Measurements from ENCODE around the gene RAPGEF1. TPM values are rescaled to one million over a fixed set of nuclear protein-coding genes. Genes with fewer than 3 reads are reported as not detected.
A peak's percentile ranks its signal among the peaks of the same experiment; 100 is the strongest.

RAPGEF1 gene
- polyA plus RNA-seq, 2 donors: 9.0 to 11.0 TPM

DNA sequence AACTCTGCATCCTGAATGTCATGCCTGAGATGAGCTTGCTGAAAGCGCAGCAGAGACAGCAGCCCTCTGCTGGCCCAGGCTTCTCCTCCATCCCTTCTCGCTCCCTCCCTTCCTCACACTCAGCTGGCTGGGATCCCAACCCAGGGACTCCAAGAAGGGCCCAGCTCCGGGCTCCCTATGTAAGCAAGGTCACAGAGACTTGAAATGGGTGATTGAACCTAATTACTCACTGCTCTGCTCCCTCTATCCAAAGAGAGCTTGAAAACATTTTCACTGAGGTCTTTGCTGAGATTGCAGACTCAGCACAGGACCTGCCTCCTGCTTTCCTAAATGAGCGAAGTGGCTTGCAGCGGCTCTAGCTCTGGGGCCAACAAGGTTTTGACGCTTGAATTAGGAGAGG lies 42.8 kb downstream of the RAPGEF1 start:
- no peaks in the 10 kb centered on the region for H3K27me3 ChIP-seq (ENCODE audit: control insufficient read depth in 1 of 2, insufficient read depth in 2 of 2, low read length in 2 of 2)
- H3K27ac ChIP-seq (ENCODE audit: low read depth in 2 of 2, low read length in 1 of 2): no peak overlapping the region
- no peaks in the 10 kb centered on the region for H3K36me3 ChIP-seq (ENCODE audit: control insufficient read depth in 2 of 2, insufficient read depth in 2 of 2, low read length in 1 of 2)
- WGBS, 2 donors: 63 to 65% methylated on average over 6 of the region's 6 CpGs
- H3K4me1 ChIP-seq (ENCODE audit: control insufficient read depth in 2 of 2, insufficient read depth in 2 of 2, low read length in 1 of 2): peaks cover 0 to 19% of the 10 kb centered on the region in 2 donors
- H3K4me3 ChIP-seq (ENCODE audit: low read depth in 1 of 2, low read length in 2 of 2): no peak overlapping the region
- no peaks in the 10 kb centered on the region for H3K9me3 ChIP-seq (ENCODE audit: control insufficient read depth in 2 of 2, insufficient read depth in 1 of 2, low read depth in 1 of 2, low read length in 1 of 2)

- H3K4me1 ChIP-seq (ENCODE audit: control insufficient read depth in 2 of 2, insufficient read depth in 2 of 2, low read length in 1 of 2): peaks cover 0 to 19% of the 10 kb centered on the region in 2 donors
- no peak overlapping the region for H3K4me3 ChIP-seq (ENCODE audit: low read depth in 1 of 2, low read length in 2 of 2)
- 97 to 98% methylated on average over 6 of the region's 6 CpGs for WGBS, 2 donors
- no peak overlapping the region for H3K27ac ChIP-seq (ENCODE audit: low read depth in 2 of 2, low read length in 1 of 2)
- H3K9me3 ChIP-seq (ENCODE audit: control insufficient read depth in 2 of 2, insufficient read depth in 1 of 2, low read depth in 1 of 2, low read length in 1 of 2): no peaks in the 10 kb centered on the region
- no peaks in the 10 kb centered on the region for H3K27me3 ChIP-seq (ENCODE audit: control insufficient read depth in 1 of 2, insufficient read depth in 2 of 2, low read length in 2 of 2)
- H3K36me3 ChIP-seq (ENCODE audit: control insufficient read depth in 2 of 2, insufficient read depth in 2 of 2, low read length in 1 of 2): no peaks in the 10 kb centered on the region
Measured at GRCh38 chr9:131695836-131696460, 43.9 kb downstream of the RAPGEF1 start.

DNA sequence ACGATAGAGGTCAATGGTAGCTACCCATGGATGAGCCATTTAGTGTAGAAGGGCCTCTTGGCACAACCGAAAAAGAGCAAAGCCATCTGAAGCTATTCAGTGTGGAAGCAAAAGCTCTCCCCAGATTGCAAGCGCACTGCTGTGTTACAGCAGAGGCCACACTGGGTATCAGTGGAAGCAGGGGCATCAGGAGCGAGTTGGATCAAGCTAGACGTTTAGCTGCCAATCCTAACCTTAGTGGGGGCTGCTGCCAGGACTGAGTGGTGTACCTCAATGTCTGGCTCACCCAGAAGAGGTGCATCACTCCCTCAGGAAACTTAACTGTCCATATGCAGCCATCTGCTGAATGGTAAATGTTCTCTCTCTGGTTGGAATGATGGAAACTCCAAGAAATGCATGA lies 44.5 kb downstream of the RAPGEF1 start:
- Histone ChIP-seq H3K27ac (ENCODE audit: low read depth in 2 of 2, low read length in 1 of 2) (no peak overlapping the region), H3K9me3 (ENCODE audit: control insufficient read depth in 2 of 2, insufficient read depth in 1 of 2, low read depth in 1 of 2, low read length in 1 of 2) (no peaks in the 10 kb centered on the region), H3K4me1 (ENCODE audit: control insufficient read depth in 2 of 2, insufficient read depth in 2 of 2, low read length in 1 of 2) (peaks cover 0 to 19% of the 10 kb centered on the region in 2 donors), H3K27me3 (ENCODE audit: control insufficient read depth in 1 of 2, insufficient read depth in 2 of 2, low read length in 2 of 2) (no peaks in the 10 kb centered on the region), H3K36me3 (ENCODE audit: control insufficient read depth in 2 of 2, insufficient read depth in 2 of 2, low read length in 1 of 2) (no peaks in the 10 kb centered on the region), H3K4me3 (ENCODE audit: low read depth in 1 of 2, low read length in 2 of 2) (no peak overlapping the region)
- WGBS, 2 donors: 92 to 98% methylated on average over 5 of the region's 5 CpGs

DNA sequence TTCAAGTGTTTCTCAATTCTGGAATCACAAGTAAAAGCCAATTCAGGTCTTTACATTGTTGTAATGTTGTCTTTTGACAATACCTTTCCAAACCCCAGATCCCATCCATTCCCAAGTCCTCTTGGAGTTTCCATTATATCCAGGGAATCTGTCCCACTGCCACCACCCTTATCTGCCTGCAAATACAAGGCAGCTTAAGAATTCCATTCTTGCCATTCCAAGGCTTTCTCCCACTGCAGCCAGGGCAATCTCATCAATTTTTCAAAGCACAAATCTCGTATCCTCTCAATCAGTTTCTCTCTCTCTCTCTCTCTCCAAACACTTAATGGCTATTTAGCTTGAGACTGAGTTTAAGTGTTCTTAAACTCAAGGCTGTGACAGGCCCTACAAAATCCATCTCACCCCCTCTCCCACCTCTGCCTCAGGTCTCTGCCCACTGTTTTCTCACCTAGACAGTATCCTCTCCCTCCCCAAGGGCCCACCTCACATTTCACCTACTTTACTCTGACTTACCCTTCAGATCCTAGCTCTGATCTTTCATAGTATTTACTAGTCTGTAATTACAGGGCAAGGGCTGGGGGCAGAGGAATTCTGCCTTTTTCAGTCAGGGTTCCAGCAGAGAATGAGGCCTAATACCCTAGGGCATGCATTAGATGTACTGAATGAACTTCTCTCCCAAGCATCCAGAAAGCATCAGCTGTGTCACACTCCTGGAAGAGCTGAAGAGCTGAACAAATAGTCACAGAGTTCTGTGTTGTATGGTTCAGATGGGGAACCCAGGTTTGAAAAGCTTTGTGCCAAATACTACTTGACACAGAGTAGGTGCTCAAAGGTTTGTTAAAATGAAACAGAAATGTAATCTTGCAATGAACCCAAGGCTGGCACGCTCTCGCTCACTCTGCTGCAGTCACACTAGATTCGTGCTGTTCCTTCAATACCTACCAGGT lies 46.0 kb downstream of the RAPGEF1 start:
- no peaks in the 10 kb centered on the region for H3K27me3 ChIP-seq (ENCODE audit: control insufficient read depth in 1 of 2, insufficient read depth in 2 of 2, low read length in 2 of 2)
- WGBS, 2 donors: 80 to 88% methylated on average over 4 of the region's 4 CpGs
- no peaks in the 10 kb centered on the region for H3K36me3 ChIP-seq (ENCODE audit: control insufficient read depth in 2 of 2, insufficient read depth in 2 of 2, low read length in 1 of 2)
- no peak overlapping the region for H3K4me3 ChIP-seq (ENCODE audit: low read depth in 1 of 2, low read length in 2 of 2)
- H3K4me1 ChIP-seq (ENCODE audit: control insufficient read depth in 2 of 2, insufficient read depth in 2 of 2, low read length in 1 of 2): peaks cover 0 to 14% of the 10 kb centered on the region in 2 donors
- peak overlapping the region in 1 of 2 donors; percentile 7 for H3K27ac ChIP-seq (ENCODE audit: low read depth in 2 of 2, low read length in 1 of 2)
- H3K9me3 ChIP-seq (ENCODE audit: control insufficient read depth in 2 of 2, insufficient read depth in 1 of 2, low read depth in 1 of 2, low read length in 1 of 2): no peaks in the 10 kb centered on the region

- WGBS, 2 donors: 71 to 77% methylated on average over 7 of the region's 7 CpGs
- Histone ChIP-seq H3K9me3 (ENCODE audit: control insufficient read depth in 2 of 2, insufficient read depth in 1 of 2, low read depth in 1 of 2, low read length in 1 of 2) (no peaks in the 10 kb centered on the region), H3K36me3 (ENCODE audit: control insufficient read depth in 2 of 2, insufficient read depth in 2 of 2, low read length in 1 of 2) (no peaks in the 10 kb centered on the region), H3K27me3 (ENCODE audit: control insufficient read depth in 1 of 2, insufficient read depth in 2 of 2, low read length in 2 of 2) (no peaks in the 10 kb centered on the region), H3K4me3 (ENCODE audit: low read depth in 1 of 2, low read length in 2 of 2) (no peak overlapping the region), H3K4me1 (ENCODE audit: control insufficient read depth in 2 of 2, insufficient read depth in 2 of 2, low read length in 1 of 2) (peaks cover 0 to 6% of the 10 kb centered on the region in 2 donors), H3K27ac (ENCODE audit: low read depth in 2 of 2, low read length in 1 of 2) (peak overlapping the region; percentile 20 to 66)
Measured at GRCh38 chr9:131692612-131693562, 47.0 kb downstream of the RAPGEF1 start.

DNA sequence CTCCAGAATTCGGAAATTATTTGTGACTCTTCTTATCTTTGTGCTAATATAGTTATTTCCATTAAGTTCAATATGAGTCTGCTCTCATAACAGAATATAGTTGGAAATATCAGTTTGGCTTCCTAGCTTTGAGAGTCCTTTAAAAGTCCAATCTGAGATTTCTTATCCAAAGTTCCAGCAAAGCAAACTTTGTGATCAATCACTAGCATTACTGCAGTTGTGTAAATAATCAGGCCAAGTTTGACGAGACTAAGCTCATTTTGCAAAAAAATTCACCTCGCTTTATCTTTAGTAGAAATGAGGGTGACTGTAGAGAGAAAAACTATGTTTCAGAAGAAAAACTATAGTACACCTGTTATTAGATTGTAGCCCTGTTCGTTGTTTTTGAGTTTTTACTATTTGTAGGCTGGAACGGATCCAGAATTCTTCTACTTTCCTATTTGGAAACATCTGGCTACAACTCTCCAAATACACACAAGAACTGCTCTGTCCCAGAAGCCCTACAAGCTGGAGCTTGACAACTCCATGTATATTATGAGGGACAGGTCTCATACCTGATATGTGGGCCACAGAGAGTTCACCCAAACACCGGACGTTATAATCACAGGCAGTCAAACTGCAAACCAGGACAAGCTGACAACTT lies 47.8 kb downstream of the RAPGEF1 start:
- Histone ChIP-seq H3K4me1 (ENCODE audit: control insufficient read depth in 2 of 2, insufficient read depth in 2 of 2, low read length in 1 of 2) (peaks cover 0 to 2% of the 10 kb centered on the region in 2 donors), H3K9me3 (ENCODE audit: control insufficient read depth in 2 of 2, insufficient read depth in 1 of 2, low read depth in 1 of 2, low read length in 1 of 2) (no peaks in the 10 kb centered on the region), H3K36me3 (ENCODE audit: control insufficient read depth in 2 of 2, insufficient read depth in 2 of 2, low read length in 1 of 2) (no peaks in the 10 kb centered on the region), H3K4me3 (ENCODE audit: low read depth in 1 of 2, low read length in 2 of 2) (no peak overlapping the region), H3K27me3 (ENCODE audit: control insufficient read depth in 1 of 2, insufficient read depth in 2 of 2, low read length in 2 of 2) (no peaks in the 10 kb centered on the region), H3K27ac (ENCODE audit: low read depth in 2 of 2, low read length in 1 of 2) (peak overlapping the region; percentile 20 to 66)
- WGBS, 2 donors: 42 to 51% methylated on average over 7 of the region's 7 CpGs

DNA sequence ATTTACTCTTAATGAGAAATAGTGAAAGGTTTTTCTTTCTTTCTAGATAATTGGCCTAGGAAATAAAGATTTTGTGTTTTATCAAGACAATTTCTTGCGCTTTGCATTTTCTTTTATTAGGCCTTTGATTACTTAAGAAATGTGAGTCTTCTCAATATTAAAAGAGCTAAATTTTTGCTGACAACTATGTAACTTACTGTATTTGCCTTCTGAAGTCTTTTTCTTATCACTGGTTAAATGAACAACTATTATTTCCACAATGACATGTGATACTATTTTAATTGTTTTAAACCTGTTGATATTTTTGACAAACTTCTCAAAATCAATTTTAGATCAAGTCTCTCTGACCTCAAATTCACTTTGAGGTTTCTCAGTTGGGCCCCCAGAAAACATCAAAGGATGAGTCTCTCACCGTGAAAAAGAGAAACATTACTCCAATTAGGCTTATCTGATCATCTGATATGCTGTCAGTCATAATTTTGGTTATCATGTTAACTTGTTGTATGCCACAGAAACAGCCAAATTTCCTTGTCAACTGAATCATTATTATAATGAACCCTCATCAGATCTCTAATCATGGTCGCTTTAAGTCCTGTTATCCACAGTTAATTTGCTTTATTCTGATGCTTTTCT lies 48.8 kb downstream of the RAPGEF1 start:
- H3K4me1 ChIP-seq (ENCODE audit: control insufficient read depth in 2 of 2, insufficient read depth in 2 of 2, low read length in 1 of 2): peaks cover 0 to 2% of the 10 kb centered on the region in 2 donors

GRCh38 chr9:131690462-131690861 lies 49.4 kb downstream of the RAPGEF1 start:
- Histone ChIP-seq H3K4me3 (ENCODE audit: low read depth in 1 of 2, low read length in 2 of 2) (no peak overlapping the region), H3K27me3 (ENCODE audit: control insufficient read depth in 1 of 2, insufficient read depth in 2 of 2, low read length in 2 of 2) (no peaks in the 10 kb centered on the region), H3K36me3 (ENCODE audit: control insufficient read depth in 2 of 2, insufficient read depth in 2 of 2, low read length in 1 of 2) (no peaks in the 10 kb centered on the region), H3K9me3 (ENCODE audit: control insufficient read depth in 2 of 2, insufficient read depth in 1 of 2, low read depth in 1 of 2, low read length in 1 of 2) (no peaks in the 10 kb centered on the region), H3K4me1 (ENCODE audit: control insufficient read depth in 2 of 2, insufficient read depth in 2 of 2, low read length in 1 of 2) (peaks cover 0 to 2% of the 10 kb centered on the region in 2 donors), H3K27ac (ENCODE audit: low read depth in 2 of 2, low read length in 1 of 2) (no peak overlapping the region)
- 75 to 87% methylated on average over 3 of the region's 3 CpGs for WGBS, 2 donors

More for the DNA sequence above, 48.8 kb downstream of the RAPGEF1 start:
- whole genome bisulfite sequencing, 2 donors: 82 to 83% methylated on average over 3 of the region's 3 CpGs
- Histone ChIP-seq H3K36me3 (ENCODE audit: control insufficient read depth in 2 of 2, insufficient read depth in 2 of 2, low read length in 1 of 2) (no peaks in the 10 kb centered on the region), H3K4me3 (ENCODE audit: low read depth in 1 of 2, low read length in 2 of 2) (no peak overlapping the region), H3K27ac (ENCODE audit: low read depth in 2 of 2, low read length in 1 of 2) (no peak overlapping the region), H3K9me3 (ENCODE audit: control insufficient read depth in 2 of 2, insufficient read depth in 1 of 2, low read depth in 1 of 2, low read length in 1 of 2) (no peaks in the 10 kb centered on the region), H3K27me3 (ENCODE audit: control insufficient read depth in 1 of 2, insufficient read depth in 2 of 2, low read length in 2 of 2) (no peaks in the 10 kb centered on the region)
